ENCODE data around the gene DGKZ.

DGKZ gene

DNA sequence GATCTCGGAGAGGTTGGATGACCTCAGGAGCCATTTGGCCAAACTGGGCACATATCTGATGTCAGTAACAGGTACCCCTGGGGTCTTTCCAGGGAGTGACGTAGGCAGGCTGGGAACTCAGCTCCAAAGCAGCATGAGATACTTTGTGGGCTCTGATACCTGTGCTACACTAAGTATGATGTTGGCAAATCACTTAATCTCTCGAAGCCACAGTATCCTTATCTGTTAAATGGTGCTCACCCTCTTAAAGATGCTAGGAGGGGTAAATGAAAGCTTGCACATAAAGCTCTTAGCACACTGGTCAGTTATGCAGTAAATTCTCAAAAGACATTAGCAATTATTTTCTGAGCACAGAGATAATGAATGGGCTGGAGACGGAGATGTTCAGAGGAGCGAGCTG lies 17.1 kb upstream of the DGKZ start:
- Histone ChIP-seq H3K4me1 (ENCODE audit: insufficient read depth, insufficient read length) (peaks cover 41% of the 10 kb centered on the region), H3K9me3 (ENCODE audit: insufficient read depth, low read length) (no peaks in the 10 kb centered on the region), H3K4me3 (ENCODE audit: insufficient read length, low read depth) (no peak overlapping the region), H3K27me3 (ENCODE audit: insufficient read depth, insufficient read length) (peaks cover 57% of the 10 kb centered on the region), H3K9ac (ENCODE audit: insufficient read length, low read depth) (peak overlapping the region; percentile 7), H3K36me3 (ENCODE audit: insufficient read depth, insufficient read length, low read length) (no peaks in the 10 kb centered on the region)
- TF ChIP-seq ZNF274 (IDR thresholded peaks at IDR 0.05; ENCODE audit: low read depth, low read length) = no peak
- no peak for TF ChIP-seq SUZ12 (IDR thresholded peaks at IDR 0.05; ENCODE audit: extremely low read depth, insufficient read depth, insufficient read length)
- no peak for TF ChIP-seq YY1 (IDR thresholded peaks at IDR 0.05; ENCODE audit: insufficient read depth, insufficient read length)
- DNase-seq (ENCODE audit: low read depth, low spot score) = no peak

GRCh38 chr11:46330563-46331281 lies 16.5 kb upstream of the DGKZ start:
- no peak for TF ChIP-seq ZNF274 (IDR thresholded peaks at IDR 0.05; ENCODE audit: low read depth, low read length)
- no peak for TF ChIP-seq YY1 (IDR thresholded peaks at IDR 0.05; ENCODE audit: insufficient read depth, insufficient read length)
- TF ChIP-seq SUZ12 (IDR thresholded peaks at IDR 0.05; ENCODE audit: extremely low read depth, insufficient read depth, insufficient read length) = no peak
- no peaks in the 10 kb centered on the region for H3K36me3 ChIP-seq (ENCODE audit: insufficient read depth, insufficient read length, low read length)
- peaks cover 60% of the 10 kb centered on the region for H3K27me3 ChIP-seq (ENCODE audit: insufficient read depth, insufficient read length)
- H3K4me3 ChIP-seq (ENCODE audit: insufficient read length, low read depth) = no peak overlapping the region
- no peak for DNase-seq (ENCODE audit: low read depth, low spot score)
- H3K9me3 ChIP-seq (ENCODE audit: insufficient read depth, low read length) = no peaks in the 10 kb centered on the region
- H3K9ac ChIP-seq (ENCODE audit: insufficient read length, low read depth) = peak overlapping the region; percentile 7
- H3K4me1 ChIP-seq (ENCODE audit: insufficient read depth, insufficient read length) = peaks cover 47% of the 10 kb centered on the region

DNA sequence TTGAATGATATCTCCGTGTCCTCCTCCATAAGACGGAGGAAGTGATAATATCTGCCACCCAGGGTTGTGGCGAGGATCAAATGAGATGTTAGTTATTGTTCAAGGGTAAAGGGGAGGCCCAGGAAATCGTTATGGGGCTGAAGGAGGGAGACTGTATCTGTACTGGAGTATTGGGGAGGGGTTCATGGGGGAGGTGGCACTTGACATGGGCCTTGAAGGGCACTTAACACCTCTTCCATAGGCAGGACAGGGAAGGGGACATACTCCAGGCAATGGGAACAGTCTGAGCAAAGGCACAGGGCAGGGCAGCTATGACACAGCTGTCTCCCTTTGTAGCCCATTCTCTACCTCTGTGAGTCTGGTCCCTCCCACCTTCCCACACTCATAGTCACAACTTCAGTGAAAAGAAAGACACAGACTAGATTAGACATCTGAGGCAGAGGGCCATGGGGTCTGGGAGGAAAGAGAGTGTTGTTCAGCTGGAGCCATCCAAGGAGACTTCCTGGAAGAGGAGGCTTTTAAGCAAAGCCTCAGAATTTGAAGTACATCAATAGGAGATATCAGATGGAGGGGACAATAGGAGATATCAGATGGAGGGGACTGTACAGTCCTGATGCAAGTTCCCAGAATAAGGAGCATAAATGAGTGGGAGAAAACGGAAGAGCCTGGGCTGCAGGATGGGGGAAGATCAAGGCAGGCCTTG lies 15.8 kb upstream of the DGKZ start:
- Histone ChIP-seq H3K4me1 (ENCODE audit: insufficient read depth, insufficient read length) (peaks cover 53% of the 10 kb centered on the region), H3K4me3 (ENCODE audit: insufficient read length, low read depth) (no peak overlapping the region), H3K9ac (ENCODE audit: insufficient read length, low read depth) (no peak overlapping the region), H3K36me3 (ENCODE audit: insufficient read depth, insufficient read length, low read length) (no peaks in the 10 kb centered on the region), H3K27me3 (ENCODE audit: insufficient read depth, insufficient read length) (peaks cover 60% of the 10 kb centered on the region), H3K9me3 (ENCODE audit: insufficient read depth, low read length) (no peaks in the 10 kb centered on the region)
- DNase-seq (ENCODE audit: low read depth, low spot score) = no peak
- no peak for TF ChIP-seq ZNF274 (IDR thresholded peaks at IDR 0.05; ENCODE audit: low read depth, low read length)
- no peak for TF ChIP-seq SUZ12 (IDR thresholded peaks at IDR 0.05; ENCODE audit: extremely low read depth, insufficient read depth, insufficient read length)
- TF ChIP-seq YY1 (IDR thresholded peaks at IDR 0.05; ENCODE audit: insufficient read depth, insufficient read length) = no peak

DNA sequence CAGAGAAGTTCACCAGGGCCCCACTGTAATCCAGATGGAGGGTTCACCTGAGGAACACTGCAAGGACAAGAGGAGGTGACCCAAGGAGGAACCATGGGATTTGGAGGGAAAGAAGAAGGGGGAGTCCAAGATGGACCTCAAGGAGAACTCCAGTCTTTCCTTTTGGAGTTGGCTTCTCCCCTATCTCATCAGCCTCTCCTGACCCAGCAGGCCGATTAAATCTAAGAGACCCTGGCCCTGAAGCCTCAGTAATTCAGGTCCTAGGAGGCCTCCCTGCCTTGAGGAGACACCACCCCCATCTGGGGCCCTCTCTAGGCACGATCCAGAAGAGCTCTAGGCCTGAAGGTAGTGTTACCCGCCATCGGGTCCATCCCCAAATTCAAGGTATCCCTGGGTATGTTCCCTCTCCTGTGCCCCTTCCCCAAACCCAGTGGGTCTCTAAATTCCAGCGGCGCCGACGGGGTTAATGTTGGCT lies 15.1 kb upstream of the DGKZ start:
- peaks cover 60% of the 10 kb centered on the region for H3K27me3 ChIP-seq (ENCODE audit: insufficient read depth, insufficient read length)
- peaks cover 59% of the 10 kb centered on the region for H3K4me1 ChIP-seq (ENCODE audit: insufficient read depth, insufficient read length)
- TF ChIP-seq YY1 (IDR thresholded peaks at IDR 0.05; ENCODE audit: insufficient read depth, insufficient read length) (no peak), SUZ12 (IDR thresholded peaks at IDR 0.05; ENCODE audit: extremely low read depth, insufficient read depth, insufficient read length) (peak; percentile 36), ZNF274 (IDR thresholded peaks at IDR 0.05; ENCODE audit: low read depth, low read length) (no peak)
- no peak for DNase-seq (ENCODE audit: low read depth, low spot score)
- peak overlapping the region; percentile 76 for H3K9ac ChIP-seq (ENCODE audit: insufficient read length, low read depth)
- no peaks in the 10 kb centered on the region for H3K36me3 ChIP-seq (ENCODE audit: insufficient read depth, insufficient read length, low read length)
- no peaks in the 10 kb centered on the region for H3K9me3 ChIP-seq (ENCODE audit: insufficient read depth, low read length)
- peak overlapping the region; percentile 66 for H3K4me3 ChIP-seq (ENCODE audit: insufficient read length, low read depth)

DNA sequence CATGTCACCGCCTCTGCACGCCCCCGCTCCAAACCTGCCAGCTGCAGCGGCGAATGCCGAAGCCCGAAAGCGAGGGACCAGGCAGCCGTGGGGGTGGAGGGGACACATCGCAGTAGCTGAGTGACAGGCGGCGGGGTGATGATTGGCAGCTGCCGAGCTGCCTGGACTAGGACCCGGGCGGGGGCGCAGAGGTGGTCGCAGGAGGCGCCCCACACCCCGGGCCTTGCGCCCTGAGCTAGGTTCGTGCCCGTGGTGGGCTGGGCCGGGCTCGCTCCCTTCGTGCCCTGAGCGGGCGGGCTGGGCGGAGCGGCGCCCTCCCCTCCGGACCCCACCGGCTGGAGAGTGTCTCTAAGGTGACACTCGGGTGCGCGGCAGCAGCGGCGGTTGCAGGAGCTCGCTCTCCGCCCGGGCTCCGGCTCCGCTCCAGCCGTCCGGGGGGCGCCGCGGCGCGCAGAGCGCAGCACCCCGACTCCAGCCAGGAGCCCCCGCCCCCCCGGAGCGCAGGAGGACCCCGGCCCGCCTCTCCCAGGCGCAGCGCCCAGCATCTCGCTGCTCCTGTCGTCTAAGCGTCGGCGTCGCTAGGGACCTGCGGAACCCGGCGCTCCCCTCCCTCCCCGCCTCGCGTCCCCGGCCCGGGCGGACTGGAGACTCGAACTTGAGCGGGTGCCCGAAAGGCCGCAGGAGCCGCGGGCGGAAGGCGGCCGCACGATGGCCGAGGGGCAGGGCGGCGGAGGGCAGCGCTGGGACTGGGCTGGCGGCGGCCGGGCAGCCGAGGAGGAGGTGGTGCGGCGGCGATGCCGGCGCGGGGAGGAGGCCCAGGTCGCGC lies 14.5 kb upstream of the DGKZ start:
- Histone ChIP-seq H3K27me3 (ENCODE audit: insufficient read depth, insufficient read length) (peaks cover 60% of the 10 kb centered on the region), H3K9me3 (ENCODE audit: insufficient read depth, low read length) (no peaks in the 10 kb centered on the region), H3K9ac (ENCODE audit: insufficient read length, low read depth) (peak overlapping the region; percentile 76), H3K4me1 (ENCODE audit: insufficient read depth, insufficient read length) (peaks cover 63% of the 10 kb centered on the region), H3K36me3 (ENCODE audit: insufficient read depth, insufficient read length, low read length) (no peaks in the 10 kb centered on the region), H3K4me3 (ENCODE audit: insufficient read length, low read depth) (peak overlapping the region; percentile 66)
- no peak for TF ChIP-seq ZNF274 (IDR thresholded peaks at IDR 0.05; ENCODE audit: low read depth, low read length)
- TF ChIP-seq SUZ12 (IDR thresholded peaks at IDR 0.05; ENCODE audit: extremely low read depth, insufficient read depth, insufficient read length) = peak; percentile 9
- no peak for DNase-seq (ENCODE audit: low read depth, low spot score)

GRCh38 chr11:46333394-46333947 lies 13.8 kb upstream of the DGKZ start:
- DNase-seq (ENCODE audit: low read depth, low spot score) = no peak
- H3K9ac ChIP-seq (ENCODE audit: insufficient read length, low read depth) = peak overlapping the region; percentile 76
- no peaks in the 10 kb centered on the region for H3K9me3 ChIP-seq (ENCODE audit: insufficient read depth, low read length)
- H3K4me1 ChIP-seq (ENCODE audit: insufficient read depth, insufficient read length) = peaks cover 65% of the 10 kb centered on the region
- H3K36me3 ChIP-seq (ENCODE audit: insufficient read depth, insufficient read length, low read length) = no peaks in the 10 kb centered on the region
- peak overlapping the region; percentile 66 for H3K4me3 ChIP-seq (ENCODE audit: insufficient read length, low read depth)
- peaks cover 60% of the 10 kb centered on the region for H3K27me3 ChIP-seq (ENCODE audit: insufficient read depth, insufficient read length)
- TF ChIP-seq ZNF274 (IDR thresholded peaks at IDR 0.05; ENCODE audit: low read depth, low read length) (no peak), SUZ12 (IDR thresholded peaks at IDR 0.05; ENCODE audit: extremely low read depth, insufficient read depth, insufficient read length) (peak; percentile 58), YY1 (IDR thresholded peaks at IDR 0.05; ENCODE audit: insufficient read depth, insufficient read length) (no peak)

All from NT2/D1 (cell line).